Upper lobe of left lung (tissue), 4 donors: ENCODE results near the gene ANKS4B.

Experiments used
- POLR2AphosphoS5 ChIP-seq, 2 donors: sonication (generic); formaldehyde crosslinking; IDR thresholded peaks; one replicate each; pipeline ENCODE4 v1.5.1; 2017; ENCODE audit warnings: antibody characterized with exemption in 2 of 2
- TF ChIP-seq, protein P1 (sequence below), 6 experiments: fragments of 450-650 bp in 4 of 6; fragments of 200-600 bp in 2 of 6; sonication (generic) in 2 of 6; IDR thresholded peaks; one replicate each; pipeline ENCODE4 v1.5.1; 2016 to 2019; ENCODE audit warnings: antibody characterized with exemption in 6 of 6

DNA sequence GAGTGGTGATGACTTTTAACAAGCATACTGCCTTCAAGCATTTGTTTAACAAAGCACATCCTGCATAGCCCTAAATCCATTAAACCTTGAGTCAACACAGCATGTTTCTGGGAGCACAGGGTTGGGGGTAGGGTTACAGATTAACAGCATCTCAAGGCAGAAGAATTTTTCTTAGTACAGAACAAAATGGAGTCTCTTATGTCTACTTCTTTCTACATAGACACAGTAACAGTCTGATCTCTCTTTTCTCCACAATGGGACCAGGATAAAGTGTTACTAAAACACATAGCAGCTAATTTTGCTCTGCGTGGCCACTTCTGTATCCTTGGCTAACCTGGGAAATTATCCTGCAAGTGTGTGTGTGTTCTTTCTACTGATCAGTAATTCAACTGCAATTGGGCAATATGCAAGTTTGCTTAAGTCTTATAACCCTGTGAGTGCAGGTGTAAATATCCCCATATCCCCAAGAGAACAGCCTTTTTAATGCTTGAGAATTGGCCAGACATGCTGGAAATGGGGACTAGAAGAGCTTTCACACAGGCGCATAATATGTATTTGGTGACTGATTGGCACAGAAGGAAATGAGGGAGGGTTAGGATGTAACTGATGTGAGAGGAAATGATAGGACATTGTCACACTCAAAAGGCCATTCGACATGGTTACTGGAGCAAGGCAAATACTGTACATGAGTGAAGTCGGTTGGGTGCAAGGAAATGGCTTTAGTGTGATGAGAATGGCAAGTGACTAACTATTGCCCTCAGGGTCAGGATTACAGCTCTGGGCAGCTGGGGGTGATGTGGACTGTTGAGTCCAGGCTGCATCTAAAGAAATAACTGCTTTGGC, 10.8 kb upstream of the ANKS4B start:
- TF ChIP-seq, protein P1, sequence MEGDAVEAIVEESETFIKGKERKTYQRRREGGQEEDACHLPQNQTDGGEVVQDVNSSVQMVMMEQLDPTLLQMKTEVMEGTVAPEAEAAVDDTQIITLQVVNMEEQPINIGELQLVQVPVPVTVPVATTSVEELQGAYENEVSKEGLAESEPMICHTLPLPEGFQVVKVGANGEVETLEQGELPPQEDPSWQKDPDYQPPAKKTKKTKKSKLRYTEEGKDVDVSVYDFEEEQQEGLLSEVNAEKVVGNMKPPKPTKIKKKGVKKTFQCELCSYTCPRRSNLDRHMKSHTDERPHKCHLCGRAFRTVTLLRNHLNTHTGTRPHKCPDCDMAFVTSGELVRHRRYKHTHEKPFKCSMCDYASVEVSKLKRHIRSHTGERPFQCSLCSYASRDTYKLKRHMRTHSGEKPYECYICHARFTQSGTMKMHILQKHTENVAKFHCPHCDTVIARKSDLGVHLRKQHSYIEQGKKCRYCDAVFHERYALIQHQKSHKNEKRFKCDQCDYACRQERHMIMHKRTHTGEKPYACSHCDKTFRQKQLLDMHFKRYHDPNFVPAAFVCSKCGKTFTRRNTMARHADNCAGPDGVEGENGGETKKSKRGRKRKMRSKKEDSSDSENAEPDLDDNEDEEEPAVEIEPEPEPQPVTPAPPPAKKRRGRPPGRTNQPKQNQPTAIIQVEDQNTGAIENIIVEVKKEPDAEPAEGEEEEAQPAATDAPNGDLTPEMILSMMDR (IDR thresholded peaks at IDR 0.05): no peak
- no peak for TF ChIP-seq POLR2AphosphoS5 (IDR thresholded peaks at IDR 0.05)
